ENCODE results near the gene ABCB9.
"Not testable (repeated sequence)": the region's sequence is repeated elsewhere in the genome, so short reads cannot be mapped to it uniquely, and the experiment has no call there.

Gene ABCB9

GRCh38 chr12:122944605-122945592 is 21.4 kb downstream of the ABCB9 start:
- in situ Hi-C loops (cut with HindIII; ENCODE audit: low sequenced_read_pairs), result loop anchor here (5.0 kb wide), 1 partner anchor 63 kb away; no protein-coding TSS in a partner anchor
- no peak for TF ChIP-seq CTCF (IDR thresholded peaks at IDR 0.05; ENCODE audit: low read depth, low read length, missing control alignments)
- no peak for DNase-seq (ENCODE audit: low read depth)
- no peak overlapping the region for H3K4me3 ChIP-seq (ENCODE audit: low read depth, low read length)

GRCh38 chr12:122943196-122943595 is 23.1 kb downstream of the ABCB9 start:
- no peak for TF ChIP-seq CTCF (IDR thresholded peaks at IDR 0.05; ENCODE audit: low read depth, low read length, missing control alignments)
- in situ Hi-C loops (cut with HindIII; ENCODE audit: low sequenced_read_pairs), result no loop called here

GRCh38 chr12:122942637-122943036 is 23.6 kb downstream of the ABCB9 start:
- no peak for DNase-seq (ENCODE audit: low read depth)
- no peak for TF ChIP-seq CTCF (IDR thresholded peaks at IDR 0.05; ENCODE audit: low read depth, low read length, missing control alignments)
- no peak overlapping the region for H3K4me3 ChIP-seq (ENCODE audit: low read depth, low read length)
- in situ Hi-C loops (cut with HindIII; ENCODE audit: low sequenced_read_pairs), result no loop called here

More at GRCh38 chr12:122943196-122943595, 23.1 kb downstream of the ABCB9 start:
- no peak overlapping the region for H3K4me3 ChIP-seq (ENCODE audit: low read depth, low read length)
- DNase-seq (ENCODE audit: low read depth), result no peak

GRCh38 chr12:122941351-122941750 is 24.9 kb downstream of the ABCB9 start:
- H3K4me3 ChIP-seq (ENCODE audit: low read depth, low read length); in situ Hi-C loops (cut with HindIII; ENCODE audit: low sequenced_read_pairs); DNase-seq (ENCODE audit: low read depth): not testable (repeated sequence)

GRCh38 chr12:122939125-122939524 is 27.1 kb downstream of the ABCB9 start:
- in situ Hi-C loops (cut with HindIII; ENCODE audit: low sequenced_read_pairs), result no loop called here
- DNase-seq (ENCODE audit: low read depth), result no peak
- H3K4me3 ChIP-seq (ENCODE audit: low read depth, low read length), result no peak overlapping the region
- TF ChIP-seq CTCF (IDR thresholded peaks at IDR 0.05; ENCODE audit: low read depth, low read length, missing control alignments), result no peak

- TF ChIP-seq CTCF (IDR thresholded peaks at IDR 0.05; ENCODE audit: low read depth, low read length, missing control alignments), result no peak
- no peak overlapping the region for H3K4me3 ChIP-seq (ENCODE audit: low read depth, low read length)
- in situ Hi-C loops (cut with HindIII; ENCODE audit: low sequenced_read_pairs), result no loop called here
- DNase-seq (ENCODE audit: low read depth), result no peak
Measured at GRCh38 chr12:122937622-122938091, 28.6 kb downstream of the ABCB9 start.

- H3K4me3 ChIP-seq (ENCODE audit: low read depth, low read length), result no peak overlapping the region
- in situ Hi-C loops (cut with HindIII; ENCODE audit: low sequenced_read_pairs), result no loop called here
- no peak for DNase-seq (ENCODE audit: low read depth)
- no peak for TF ChIP-seq CTCF (IDR thresholded peaks at IDR 0.05; ENCODE audit: low read depth, low read length, missing control alignments)
Measured at GRCh38 chr12:122935318-122935717, 30.9 kb downstream of the ABCB9 start.
